Thoracic aorta (tissue), 2 donors: ENCODE measurements around the gene POU2AF2. TPM values are rescaled to one million over a fixed set of nuclear protein-coding genes. Genes with fewer than 3 reads are reported as not detected.

Source experiments
- ATAC-seq: fragments of 150-250 bp; one replicate; pipeline ENCODE4 v1.8.0; 2017; ENCODE audit warnings: low read depth; ENCODE audit not compliant: insufficient number of reproducible peaks, low FRiP score
- DNase-seq: peaks from one replicate; pipeline ENCODE4 v3.0.0-alpha.2; 2020; ENCODE audit warnings: low spot score
- H3K27ac ChIP-seq, 2 donors: fragments of 200-600 bp; sonication (generic); 1 replicate in 1 of 2; 2 replicates in 1 of 2; pipeline ENCODE4 v1.5.1; 2016; ENCODE audit warnings: mild to moderate bottlenecking in 2 of 2, moderate library complexity in 2 of 2
- H3K27me3 ChIP-seq: fragments of 200-600 bp; sonication (generic); replicated peaks from 2 replicates; pipeline ENCODE4 v1.6.0; 2016; ENCODE audit warnings: mild to moderate bottlenecking; ENCODE audit not compliant: insufficient read depth
- H3K36me3 ChIP-seq: fragments of 200-600 bp; sonication (generic); one replicate; pipeline ENCODE4 v1.5.1; 2016
- H3K4me1 ChIP-seq, 2 donors: fragments of 200-600 bp; sonication (generic); 1 replicate in 1 of 2; 2 replicates in 1 of 2; pipeline versions ENCODE4 v1.5.1 to v1.6.0; 2016; ENCODE audit warnings: low read depth in 2 of 2, mild to moderate bottlenecking in 1 of 2; ENCODE audit not compliant: control insufficient read depth in 1 of 2
- H3K4me3 ChIP-seq: fragments of 200-600 bp; sonication (generic); 2 replicates; pipeline ENCODE4 v1.5.1; 2016; ENCODE audit warnings: mild to moderate bottlenecking
- H3K9me3 ChIP-seq: fragments of 200-600 bp; sonication (generic); 2 replicates; pipeline ENCODE4 v1.5.1; 2016
- CTCF ChIP-seq: fragments of 200-600 bp; sonication (generic); IDR thresholded peaks from one replicate; pipeline ENCODE4 v1.5.1; 2019; ENCODE audit warnings: antibody characterized with exemption
- total RNA-seq, 2 donors: library from RNA; depleted of rRNA; stranded (reverse); fragments of >200 nt; gene quantifications; one replicate each; pipeline versions ENCODE4 v1.1.0 to v1.2.3, GENCODE V29; 2016

The POU2AF2 gene
- not detected for total RNA-seq

GRCh38 chr11:111245425-111245824 lies at the start of gene POU2AF2:
Gene POU2AF2 (plus strand): TSS chr11:111245725. CDS start chr11:111245854, 129 bp downstream.
- DNase-seq = no peak
- Histone ChIP-seq H3K27ac (no peak within 1 kb of the TSS), H3K4me1 (no peaks in the 10 kb centered on the region), H3K9me3 (no peaks in the 10 kb centered on the region), H3K36me3 (no peaks in the 10 kb centered on the region), H3K27me3 (no peaks in the 10 kb centered on the region), H3K4me3 (no peak within 1 kb of the TSS)
- no peak for TF ChIP-seq CTCF
- ATAC-seq = no peak

DNA sequence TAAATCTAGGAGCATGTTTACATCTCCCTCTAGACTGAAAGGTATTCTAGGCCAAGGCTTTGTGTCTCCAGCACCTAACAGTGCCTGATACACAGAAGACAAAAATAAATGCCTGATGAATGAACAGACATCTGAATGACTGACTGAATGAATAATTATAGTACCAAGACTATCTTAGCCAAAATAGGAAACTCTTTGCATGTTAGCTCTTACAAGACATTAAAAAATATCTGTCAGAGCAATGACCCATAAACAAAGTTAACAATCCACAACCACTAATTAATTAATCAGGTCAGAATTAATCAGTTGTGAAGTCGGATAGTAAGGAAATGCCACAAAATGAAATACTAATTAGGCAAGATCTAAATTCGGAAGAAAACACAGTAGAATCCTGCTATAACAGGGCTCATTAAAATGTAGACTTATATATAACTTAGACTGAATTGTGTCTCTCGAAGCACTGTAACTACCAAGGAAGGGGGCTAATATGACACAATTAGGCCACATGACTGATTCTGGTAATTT lies 45.5 kb upstream of the POU2AF2 start:
- Histone ChIP-seq H3K9me3 (no peaks in the 10 kb centered on the region), H3K27me3 (no peaks in the 10 kb centered on the region), H3K36me3 (no peaks in the 10 kb centered on the region), H3K27ac (no peak overlapping the region), H3K4me3 (no peak overlapping the region), H3K4me1 (peaks cover 0 to 12% of the 10 kb centered on the region in 2 donors)
- ATAC-seq (no peak), DNase-seq (no peak)
- no peak for TF ChIP-seq CTCF

DNA sequence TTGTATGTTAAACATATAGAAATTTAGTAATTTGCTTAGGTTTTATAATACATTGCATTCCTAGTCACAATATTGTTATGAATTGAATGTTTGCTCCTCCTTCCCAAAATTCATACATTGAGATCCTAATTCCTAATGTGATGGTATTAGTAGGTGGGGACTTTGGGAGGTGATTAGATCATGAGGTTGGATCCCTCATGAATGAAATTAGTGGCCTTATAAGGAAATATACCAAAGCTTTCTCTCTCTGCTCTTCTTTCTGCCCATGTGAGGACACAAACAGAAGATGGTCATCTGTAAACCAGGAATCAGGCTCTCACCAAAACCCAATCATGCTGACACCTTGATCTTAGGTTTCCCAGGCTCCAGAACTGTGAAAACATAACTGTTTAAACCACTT lies 41.3 kb upstream of the POU2AF2 start:
- no peak overlapping the region for H3K27ac ChIP-seq
- no peaks in the 10 kb centered on the region for H3K27me3 ChIP-seq
- H3K36me3 ChIP-seq = no peaks in the 10 kb centered on the region
- no peak for ATAC-seq
- no peaks in the 10 kb centered on the region for H3K9me3 ChIP-seq
- no peak overlapping the region for H3K4me3 ChIP-seq
- TF ChIP-seq CTCF = no peak
- H3K4me1 ChIP-seq = peaks cover 5 to 30% of the 10 kb centered on the region in 2 donors
- no peak for DNase-seq

DNA sequence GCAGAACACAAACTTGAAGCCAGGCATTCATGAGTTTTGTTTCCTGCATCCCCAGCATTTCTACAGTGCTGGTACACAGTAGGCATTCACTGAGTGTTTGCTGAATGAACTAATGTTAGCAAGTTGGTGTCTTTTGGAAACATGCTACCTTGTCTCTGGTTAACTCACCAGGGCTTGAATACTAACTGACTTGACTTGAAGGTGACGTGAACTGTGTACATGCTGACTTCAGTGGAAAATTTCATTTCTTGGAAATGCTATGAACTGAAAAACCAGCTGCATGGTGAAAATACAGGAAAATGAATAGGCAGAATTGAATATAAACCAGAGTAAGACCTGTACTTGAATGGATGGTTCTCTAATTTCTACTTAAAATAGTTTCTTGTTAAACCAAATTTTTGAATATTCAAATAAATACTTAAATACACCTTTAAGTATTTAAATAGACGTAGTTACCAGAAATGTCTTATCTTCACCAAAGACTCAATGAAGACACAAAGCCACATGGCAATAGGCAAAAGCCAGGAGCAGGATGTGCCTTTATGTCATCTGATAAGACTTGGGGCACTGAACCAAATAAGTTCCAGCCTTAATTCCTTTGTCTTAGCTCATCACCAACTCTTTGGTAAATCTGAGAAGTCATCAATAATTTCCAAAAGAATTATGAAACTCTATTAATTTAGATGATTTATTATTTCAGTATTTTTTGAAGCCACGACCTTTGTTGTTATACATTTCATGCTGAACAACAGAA lies 39.7 kb upstream of the POU2AF2 start:
- H3K27ac ChIP-seq = peak overlapping the region; percentile 25 to 71
- no peak for DNase-seq

More for the DNA sequence above, 39.7 kb upstream of the POU2AF2 start:
- Histone ChIP-seq H3K9me3 (no peaks in the 10 kb centered on the region), H3K27me3 (no peaks in the 10 kb centered on the region), H3K4me1 (peaks cover 5 to 22% of the 10 kb centered on the region in 2 donors), H3K36me3 (no peaks in the 10 kb centered on the region), H3K4me3 (no peak overlapping the region)
- TF ChIP-seq CTCF = no peak
- peak; percentile 76 for ATAC-seq
